Activated CD4-positive, alpha-beta T cell treated with anti-CD3 and anti-CD28 coated beads for 24 hours (primary cell): ENCODE data around the gene RBP7.
"Not testable (repeated sequence)": the region's sequence is repeated elsewhere in the genome, so short reads cannot be mapped to it uniquely, and the experiment has no call there.

ENCODE experiments used
- DNase-seq, 2 donors: peaks; one replicate each; pipeline ENCODE4 v3.0.0-alpha.2; 2020; ENCODE audit warnings: low read depth in 2 of 2

The RBP7 gene

DNA sequence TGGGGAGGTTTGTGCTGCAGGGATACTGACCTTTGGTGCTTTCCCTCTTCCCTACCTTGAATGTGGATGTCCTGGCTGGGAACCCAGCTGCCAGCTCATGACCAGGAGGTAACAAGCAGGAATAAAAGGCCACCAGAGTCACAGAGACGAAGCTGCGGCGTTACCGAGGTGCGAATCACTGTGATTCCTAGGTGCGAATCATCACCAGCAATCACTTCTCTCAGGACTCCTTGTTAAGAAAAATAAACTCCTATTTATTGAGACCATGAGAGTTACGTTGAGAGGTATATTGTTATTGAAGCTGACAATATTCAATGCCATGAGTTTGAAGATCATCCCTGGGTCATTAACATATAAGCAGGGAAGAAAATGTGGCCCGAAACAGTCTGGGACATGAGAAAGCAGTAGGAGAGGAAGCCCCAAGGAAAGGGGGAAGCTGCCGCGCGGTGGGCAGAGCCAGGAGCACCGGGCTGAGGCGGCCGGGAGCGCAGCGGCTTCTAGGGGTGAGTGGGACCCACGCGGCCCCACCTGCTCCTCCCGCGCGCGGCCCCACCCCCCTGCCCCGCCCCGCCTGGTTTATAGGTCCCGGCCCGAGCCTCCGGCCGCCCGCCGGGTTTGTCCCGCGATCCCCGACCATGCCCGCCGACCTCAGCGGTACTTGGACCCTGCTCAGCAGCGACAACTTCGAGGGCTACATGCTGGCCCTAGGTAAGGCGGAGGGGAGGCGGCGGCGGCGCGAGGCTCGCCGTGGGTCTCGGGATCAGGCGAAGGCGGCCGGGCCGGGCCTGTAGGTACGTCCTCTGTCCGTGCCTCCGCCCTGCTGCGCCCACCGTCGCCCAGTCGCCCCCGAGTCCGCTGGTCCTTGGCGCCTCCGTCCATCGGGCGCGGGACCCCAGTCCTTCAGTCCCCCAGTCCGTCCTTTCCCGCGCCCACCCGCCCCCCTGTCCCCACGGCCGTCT lies at the start of gene RBP7:
Gene RBP7, plus strand, starts transcription at position 605 of the 959 bp plus-strand sequence. Its CDS starts 31 bp downstream, at position 636.
- no peak for DNase-seq

DNA sequence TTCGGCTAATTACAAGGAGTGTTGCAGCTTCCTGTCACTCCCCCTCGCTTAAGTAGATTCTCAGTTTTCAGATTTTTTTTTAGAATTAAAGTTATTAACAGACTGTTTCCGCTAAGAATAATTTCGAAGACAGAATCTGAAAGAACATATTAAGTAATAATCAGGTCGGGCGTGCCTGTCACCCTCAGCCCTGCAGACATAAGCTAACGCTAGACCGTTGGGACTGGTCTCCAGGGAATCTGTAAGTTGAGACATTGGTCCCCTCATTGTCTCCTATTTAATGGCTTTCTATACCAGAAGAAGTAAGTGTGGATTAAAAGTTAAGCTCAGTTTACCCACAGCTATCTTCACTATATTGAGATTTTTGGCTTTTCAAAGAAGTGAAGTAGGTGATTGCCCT lies 39.3 kb upstream of the RBP7 start:
- no peak for DNase-seq

DNA sequence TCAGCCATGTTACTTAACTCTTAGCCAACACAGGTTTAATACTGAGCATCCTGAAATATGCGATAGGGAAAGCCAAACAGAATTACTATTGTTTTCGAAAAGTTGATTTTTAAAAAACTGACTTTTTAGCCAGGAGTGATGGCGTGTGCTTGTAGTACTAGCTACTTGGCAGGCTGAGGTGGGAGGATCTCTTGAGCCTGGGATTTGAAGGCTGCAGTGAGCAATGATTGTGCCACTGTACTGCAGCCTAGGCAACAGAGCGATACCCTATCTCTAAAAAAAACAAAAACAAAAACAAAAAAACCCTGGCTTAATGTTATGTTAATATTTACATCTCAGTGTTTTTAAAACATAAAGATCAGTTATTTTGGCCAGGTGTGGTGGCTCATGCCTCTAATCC lies 37.0 kb upstream of the RBP7 start:
- DNase-seq = no peak

DNA sequence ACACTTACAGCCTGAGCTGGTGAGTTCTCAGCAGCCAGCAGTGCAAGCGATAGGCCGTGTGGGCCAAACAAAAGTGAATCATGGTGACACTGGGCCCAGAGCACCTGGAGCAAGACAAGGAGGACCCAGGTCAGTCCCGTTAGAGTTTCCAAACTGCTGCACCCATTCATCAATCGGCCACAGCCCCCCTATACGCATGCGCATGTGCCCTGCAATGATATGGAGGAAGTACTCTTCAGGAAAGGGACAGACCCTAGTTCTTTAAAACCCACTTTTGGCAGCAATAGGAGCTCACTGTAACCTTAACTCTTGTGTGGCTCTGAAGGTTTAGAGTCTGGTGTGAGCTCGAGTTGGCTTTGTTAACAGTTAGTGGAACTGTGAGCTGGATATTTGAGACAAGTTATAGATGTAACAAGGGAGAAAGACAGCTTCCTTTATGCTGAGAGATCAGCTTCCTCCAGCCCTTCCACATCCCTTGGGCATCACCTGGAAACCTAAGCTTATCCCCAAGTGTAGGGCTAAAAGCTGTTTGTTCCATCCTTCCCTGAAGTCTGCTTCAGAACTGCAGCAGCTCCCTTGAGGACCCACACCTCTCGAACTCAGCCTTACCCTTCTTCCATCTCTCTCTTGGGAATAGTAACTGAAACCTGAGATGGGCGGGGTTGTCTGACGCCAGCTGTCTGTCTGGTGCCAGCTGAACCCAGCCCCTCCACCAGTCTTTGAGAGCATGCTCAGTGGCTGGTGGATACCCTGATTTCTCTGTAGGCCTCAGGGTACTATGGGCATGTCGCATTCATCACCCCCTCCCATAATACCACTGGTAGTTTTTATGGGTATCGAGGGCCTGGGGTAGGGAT lies 36.1 kb upstream of the RBP7 start:
- no peak for DNase-seq

DNA sequence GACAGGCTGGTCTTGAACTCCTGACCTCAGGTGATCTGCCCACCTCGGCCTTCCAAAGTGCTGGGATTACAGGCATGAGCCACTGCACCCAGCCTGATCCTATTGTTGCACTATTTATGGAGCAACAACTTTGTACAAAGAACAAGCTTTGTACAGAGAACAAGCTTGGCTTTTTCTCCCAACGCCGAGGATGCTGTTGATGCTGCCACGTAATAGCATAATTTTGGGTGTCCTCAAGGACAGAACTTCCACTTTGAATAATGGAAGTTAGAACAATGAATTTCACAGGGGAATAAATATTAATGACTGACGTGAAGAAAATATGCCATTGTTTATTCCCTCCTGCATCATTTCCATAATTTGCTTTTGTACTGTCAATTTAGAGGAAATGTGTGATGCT lies 12.8 kb upstream of the RBP7 start:
- no peak for DNase-seq

DNA sequence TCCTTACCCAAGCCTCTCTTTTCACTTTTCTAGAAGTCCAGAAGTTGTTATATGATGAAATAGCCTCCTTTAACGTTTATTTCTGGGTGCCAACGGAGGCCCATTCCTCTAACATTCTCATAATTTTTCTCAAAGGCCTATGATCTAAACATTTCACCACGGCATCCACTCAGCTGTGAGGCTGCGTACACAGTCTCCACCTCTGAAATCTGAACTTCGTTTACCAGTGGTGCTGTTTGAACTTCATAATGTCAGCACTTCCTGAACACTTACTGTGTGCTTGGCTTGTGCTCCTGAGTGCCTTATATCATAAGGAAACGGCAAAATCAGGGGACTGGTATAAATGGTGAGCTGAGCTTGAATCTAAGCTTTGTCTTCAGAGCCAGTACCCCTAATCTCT lies 12.0 kb upstream of the RBP7 start:
- DNase-seq = no peak

DNA sequence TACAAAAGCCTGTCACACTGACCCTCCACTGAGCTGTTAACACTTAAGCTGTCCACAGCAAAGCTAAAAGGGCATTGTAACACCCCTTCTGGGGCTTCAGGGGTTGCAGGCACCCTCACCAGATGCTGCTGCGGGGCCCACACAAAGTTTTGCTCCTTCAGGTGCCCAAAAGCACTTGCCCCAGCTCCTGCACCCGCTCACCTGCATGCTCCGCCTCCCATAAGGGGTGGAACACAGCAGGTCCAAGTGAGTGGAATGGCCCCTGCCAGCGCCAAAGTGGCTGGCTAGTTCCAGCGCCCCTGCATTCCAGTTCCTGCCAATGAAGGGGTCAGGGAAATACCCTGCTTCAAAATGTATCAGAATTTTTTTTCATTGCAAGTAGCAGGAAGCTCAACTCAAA lies 7.3 kb upstream of the RBP7 start:
- DNase-seq = no peak

DNA sequence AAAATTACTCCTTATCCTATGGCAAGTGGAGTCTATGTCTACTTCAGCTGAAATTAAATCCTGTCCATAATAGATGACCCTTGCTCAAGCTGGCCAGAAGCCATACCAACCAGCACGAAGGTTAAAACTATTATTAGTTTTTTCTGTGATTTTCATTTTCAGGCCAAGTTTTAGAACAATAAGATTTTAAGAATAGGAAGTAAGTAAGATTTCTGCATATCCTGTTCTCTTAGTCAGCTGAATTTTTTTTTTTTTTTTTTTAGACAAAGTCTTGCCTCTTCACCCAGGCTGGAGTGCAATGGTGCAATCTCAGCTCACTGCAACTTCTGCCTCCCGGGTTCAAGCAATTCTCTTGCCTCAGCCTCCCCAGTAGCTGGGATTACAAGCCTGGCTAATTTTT lies 6.1 kb upstream of the RBP7 start:
- no peak for DNase-seq

DNA sequence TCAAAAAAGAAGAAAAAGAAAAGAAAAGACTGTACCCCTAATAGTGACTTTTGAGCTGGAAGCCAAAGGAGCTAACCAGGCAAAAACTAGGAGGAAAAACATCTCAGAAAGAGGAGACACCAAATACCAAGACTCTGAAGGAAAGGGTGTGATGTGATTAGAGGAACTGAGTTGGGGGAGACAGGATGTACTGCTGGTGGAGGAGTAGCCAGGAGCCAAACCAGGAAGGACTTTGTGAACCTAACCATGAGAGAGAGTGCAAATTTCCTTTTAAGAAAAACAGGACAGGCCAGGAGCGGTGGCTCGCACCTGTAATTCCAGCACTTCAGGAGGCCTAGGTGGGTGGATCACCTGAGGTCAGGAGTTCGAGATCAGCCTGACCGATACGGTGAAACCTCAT lies 4.1 kb upstream of the RBP7 start:
- DNase-seq = no peak

DNA sequence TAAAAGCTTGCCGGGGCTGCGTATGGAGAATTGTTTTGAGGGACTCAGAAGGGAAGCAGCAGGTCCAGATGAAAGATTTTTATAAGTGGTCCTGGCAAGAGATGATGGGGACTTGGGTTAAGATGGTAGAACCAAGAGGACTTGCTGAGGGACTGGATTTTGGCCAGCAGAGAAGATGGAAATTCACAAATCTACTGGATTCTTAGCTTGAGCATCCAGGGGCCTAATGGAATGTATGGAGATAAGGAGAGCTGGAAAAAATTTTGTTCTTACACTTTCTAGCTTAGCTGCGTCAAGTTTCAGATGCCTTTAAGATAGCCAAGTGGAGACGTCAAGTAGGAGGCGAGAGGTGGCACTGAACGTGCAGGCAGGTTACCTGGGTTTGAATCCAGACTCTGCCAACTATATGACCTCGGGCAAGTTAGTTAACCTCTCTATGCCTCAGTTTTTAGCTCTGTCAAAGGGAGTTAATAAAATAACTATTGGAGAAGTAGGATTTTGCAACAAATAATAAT lies 3.4 kb upstream of the RBP7 start:
- DNase-seq = no peak

DNA sequence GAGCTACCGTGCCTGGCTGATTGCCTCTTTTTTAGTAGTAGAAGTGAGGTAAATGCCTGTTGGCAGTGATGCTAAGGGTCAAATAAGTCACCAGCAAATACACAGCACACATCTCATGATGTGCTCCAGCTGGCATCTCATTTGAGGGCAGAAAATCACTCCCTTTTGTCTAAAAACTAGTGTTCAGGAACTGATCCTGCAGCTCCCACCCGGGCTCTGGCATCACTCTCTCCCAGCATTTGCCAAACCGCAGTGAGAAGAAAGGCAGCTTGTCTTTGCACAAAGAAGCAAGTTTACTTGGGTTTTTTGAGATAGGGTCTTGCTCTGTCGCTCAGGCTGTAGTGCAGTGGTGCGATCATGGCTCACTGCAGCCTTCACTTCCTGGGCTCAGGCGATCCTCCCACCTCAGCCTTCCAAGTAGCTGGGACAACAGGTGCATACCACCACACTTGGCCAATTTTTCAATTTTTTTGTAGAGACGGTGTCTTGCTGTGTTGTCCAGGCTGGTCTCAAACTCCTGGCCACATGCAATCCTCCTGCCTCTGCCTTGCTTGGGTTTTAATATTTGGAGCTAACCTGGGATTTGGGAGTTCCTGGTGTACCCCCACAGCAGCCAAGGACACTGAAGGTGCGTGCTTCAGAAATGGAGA lies 4.1 kb downstream of the RBP7 start:
- no peak for DNase-seq

DNA sequence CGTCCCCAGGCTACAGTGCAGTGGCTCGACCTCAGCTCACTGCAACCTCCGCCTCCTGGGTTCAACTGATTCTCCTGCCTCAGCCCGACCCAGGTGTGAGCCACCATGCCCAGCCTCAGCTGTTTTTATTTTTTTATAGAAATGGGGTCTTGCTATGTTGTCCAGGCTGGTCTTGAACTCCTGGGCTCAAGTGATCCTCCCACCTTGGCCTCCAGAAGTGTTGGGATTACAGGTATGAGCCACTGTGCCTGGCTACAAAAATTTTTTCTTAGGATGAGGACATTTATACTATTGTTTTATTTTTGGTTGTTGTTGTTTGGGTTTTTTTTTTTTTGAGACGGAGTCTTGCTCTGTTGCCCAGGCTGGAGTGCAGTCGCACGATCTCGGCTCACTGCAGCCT lies 8.2 kb downstream of the RBP7 start:
- not testable (repeated sequence) for DNase-seq

DNA sequence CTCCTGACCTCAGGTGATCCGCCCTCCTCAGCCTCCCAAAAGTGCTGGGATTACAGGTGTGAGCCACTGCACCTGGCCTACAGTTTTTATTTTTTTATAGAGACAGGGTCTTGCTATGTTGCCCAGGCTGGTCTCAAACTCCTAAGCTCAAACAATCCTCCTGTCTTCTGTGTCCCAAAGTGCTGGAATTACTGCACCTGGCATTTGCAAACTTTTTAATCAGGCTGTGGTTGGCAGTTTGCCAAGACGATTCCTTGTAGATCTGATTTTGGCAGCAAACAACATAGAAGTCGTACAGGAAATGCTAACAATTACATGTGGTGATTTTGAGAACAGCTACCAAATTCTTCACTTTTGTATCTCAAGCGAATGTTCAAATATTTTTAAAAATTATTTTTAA lies 10.1 kb downstream of the RBP7 start:
- no peak for DNase-seq

DNA sequence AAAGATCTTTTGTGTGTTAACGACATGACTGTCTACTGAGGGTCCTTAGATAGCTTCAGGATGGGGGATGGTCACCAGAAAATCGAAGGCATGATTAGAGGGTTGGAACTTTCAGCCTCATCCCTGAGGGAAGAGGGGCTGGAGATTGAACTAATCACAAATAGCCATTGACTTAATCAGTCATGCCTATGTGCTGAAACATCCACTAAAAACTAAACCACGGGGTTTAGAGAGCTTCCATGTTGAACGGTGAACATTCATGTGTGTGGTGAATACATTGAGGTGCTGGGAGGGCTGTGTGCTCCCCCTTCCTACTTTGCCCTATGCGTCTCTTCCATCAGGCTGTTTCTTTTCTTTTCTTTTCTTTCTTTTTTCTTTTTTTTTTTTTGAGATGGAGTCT lies 17.0 kb downstream of the RBP7 start:
- no peak for DNase-seq

DNA sequence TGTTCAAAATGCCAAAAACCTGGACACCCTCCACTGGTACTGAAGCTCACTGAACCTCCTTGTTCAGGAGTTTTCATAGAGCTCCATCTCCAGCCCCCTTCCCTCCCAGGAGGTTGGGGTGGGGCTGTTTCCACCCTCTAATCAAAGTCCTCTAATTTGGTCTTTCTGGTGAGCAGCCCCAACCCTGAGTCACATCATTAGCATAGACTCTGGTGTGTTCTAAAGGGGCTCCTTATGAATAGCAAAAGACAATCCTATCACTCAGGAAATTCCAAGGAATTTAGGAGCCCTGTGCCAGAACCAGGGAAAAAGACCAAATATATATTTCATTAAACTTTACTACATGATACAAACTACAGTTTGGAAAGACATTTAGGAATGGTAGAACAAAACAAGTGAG lies 22.5 kb downstream of the RBP7 start:
- DNase-seq = no peak

DNA sequence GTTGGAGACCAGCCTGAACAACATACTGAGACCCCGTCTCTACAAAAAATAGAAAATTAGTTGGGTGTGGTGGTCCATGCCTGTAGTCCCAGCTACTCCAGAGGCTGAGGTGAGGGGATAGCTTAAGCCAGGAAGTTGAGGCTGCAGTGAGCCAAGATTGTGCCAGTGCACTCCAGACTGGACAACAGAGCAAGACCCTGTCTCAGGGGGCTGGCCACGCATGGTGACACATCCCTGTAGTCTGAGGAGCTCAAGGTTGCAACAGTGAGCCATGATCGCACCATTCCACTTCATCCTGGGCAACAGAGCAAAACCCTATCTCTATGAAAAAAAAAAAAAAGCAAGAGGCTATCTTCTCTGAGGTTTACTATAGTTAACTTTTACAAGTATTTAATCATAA lies 23.1 kb downstream of the RBP7 start:
- no peak for DNase-seq

DNA sequence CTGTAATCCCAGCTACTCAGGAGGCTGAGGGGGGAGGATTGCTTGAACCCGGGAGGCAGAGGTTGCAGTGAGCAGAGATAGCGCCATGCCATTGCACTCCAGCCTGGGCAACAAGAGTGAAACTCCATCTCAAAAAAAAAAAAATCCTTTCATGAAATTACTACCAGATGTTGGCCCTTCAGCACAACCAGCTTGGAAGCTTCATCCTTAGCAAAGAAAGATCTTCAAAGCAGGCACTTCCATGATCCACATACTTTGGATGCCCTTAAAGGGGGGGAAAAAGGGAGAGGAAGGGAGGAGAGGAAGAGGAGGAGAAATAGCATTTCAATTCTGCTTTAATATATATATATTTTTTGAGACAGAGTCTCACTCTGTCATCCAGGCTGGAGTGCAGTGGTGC lies 23.6 kb downstream of the RBP7 start:
- not testable (repeated sequence) for DNase-seq

DNA sequence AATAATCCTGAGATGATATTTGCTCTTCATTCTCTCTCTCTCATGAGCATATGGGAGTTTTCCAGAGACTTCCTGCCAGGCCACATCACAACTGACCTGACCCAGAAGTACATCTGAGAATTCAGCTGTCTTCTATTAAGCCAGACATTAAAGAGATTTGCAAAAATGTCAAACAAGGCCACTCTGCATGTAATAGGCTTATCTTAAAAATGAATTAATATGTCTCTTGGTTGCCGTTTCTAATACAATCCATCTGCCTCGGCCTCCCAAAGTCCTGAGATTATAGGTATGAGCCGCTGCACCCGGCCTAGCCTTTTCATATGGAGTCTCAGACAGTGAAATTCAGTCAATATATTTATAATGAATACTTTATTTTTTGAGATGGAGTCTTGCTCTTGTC lies 25.0 kb downstream of the RBP7 start:
- not testable (repeated sequence) for DNase-seq

DNA sequence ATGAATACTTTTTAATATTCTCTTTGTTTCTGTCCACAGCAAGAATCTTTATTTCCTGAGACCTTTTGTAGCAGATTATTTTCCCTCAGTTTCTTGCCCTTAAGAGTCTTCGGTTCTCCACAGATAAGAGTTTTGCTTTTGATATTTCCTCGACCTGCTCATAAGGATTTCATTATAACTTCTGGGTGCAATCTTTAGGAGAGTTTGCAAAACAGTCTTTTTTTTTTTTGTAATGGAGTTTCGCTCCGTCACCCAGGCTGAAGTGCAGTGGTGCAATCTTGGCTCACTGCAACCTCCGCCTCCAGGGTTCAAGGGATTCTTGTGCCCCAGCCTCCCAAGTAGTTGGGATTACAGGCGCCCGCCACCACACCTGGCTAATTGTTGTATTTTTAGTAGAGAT lies 25.6 kb downstream of the RBP7 start:
- DNase-seq = no peak

DNA sequence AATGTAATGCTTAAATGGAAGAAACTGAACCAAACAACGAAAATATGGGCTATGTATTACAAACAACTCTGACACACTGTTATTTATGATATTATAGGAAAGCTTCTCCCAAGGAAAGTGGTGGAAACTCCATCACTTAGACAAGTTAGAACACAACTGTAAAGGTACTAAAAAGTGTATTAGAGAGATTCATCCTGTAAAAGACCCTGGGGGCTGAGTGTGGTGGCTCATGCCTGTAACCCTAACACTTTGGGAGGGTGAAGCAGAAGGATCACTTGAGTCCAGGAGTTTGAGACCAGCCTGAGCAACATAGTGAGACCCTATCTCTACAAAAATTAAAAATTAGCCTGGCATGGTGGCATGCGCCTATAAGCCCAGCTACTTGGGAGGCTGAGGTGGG lies 28.3 kb downstream of the RBP7 start:
- no peak for DNase-seq

DNA sequence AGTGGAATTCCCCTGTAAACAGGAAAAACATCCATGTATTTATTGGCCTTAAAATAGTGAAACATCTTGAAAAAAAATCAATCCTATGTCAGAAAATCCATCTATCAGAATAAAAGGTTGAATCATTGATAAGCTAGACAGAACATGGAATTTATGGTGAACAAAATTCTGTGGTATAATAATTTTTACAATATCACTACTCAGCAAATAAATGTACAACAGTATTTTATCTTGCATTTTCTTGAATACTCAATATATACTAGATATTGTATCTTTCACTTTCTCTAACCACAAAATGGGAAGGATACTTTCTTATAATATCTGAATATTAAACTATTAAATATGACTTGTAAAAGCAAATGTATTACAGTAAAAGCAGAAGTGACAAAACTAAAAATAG lies 30.0 kb downstream of the RBP7 start:
- DNase-seq = no peak

DNA sequence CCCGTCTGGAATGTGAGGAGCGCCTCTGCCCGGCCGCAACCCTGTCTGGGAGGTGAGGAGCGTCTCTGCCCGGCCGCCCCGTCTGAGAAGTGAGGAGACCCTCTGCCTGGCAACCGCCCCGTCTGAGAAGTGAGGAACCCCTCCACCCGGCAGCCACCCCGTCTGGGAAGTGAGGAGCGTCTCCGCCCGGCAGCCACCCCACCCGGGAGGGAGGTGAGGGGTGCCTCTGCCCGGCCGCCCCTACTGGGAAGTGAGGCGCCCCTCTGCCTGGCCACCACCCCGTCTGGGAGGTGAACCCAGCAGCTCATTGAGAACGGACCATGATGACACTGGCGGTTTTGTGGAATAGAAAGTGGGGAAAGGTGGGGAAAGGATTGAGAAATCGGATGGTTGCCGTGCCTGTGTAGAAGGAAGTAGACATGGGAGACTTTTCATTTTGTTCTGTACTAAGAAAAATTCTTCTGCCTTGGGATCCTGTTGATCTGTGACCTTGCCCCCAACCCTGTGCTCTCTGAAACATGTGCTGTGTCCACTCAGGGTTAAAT lies 32.0 kb downstream of the RBP7 start:
- not testable (repeated sequence) for DNase-seq
